Lung microvascular endothelial cell (primary cell): ENCODE results near the gene CA6. TPM values are rescaled to one million over a fixed set of nuclear protein-coding genes. Genes with fewer than 3 reads are reported as not detected.
A peak's percentile ranks its signal among the peaks of the same experiment; 100 is the strongest.
"Not testable (repeated sequence)": the region's sequence is repeated elsewhere in the genome, so short reads cannot be mapped to it uniquely, and the experiment has no call there.

Source experiments
- DNase-seq, 2 donors: peaks; one replicate each; pipeline versions ENCODE4 v3.0.0 to v3.0.0-alpha.2; 2010; ENCODE audit warnings: low read depth in 2 of 2
- total RNA-seq: library from RNA; depleted of rRNA; stranded (reverse); fragments of >200 nt; gene quantifications from 2 replicates; pipeline ENCODE4 v1.2.1, GENCODE V29; 2014

Gene CA6
- total RNA-seq, 1 donor from 2014 or later = not detected

- DNase-seq = peak; percentile 74 to 81
Measured at GRCh38 chr1:9004700-9005394, 59.2 kb downstream of the CA6 start.

DNA sequence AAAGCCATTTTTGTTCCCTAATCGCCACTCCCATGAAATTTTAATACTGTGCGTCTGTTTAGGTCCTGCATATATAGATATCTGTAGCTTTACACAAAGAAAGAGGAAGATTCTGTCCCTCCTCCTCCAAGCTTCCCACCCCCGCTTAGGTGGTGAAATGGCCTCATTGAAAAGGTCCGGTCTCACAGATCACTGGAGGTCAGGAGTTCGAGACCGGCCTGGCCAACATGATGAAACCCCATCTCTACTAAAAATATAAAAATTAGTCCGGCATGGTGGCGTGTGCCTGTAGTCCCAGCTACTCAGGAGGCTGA is 59.7 kb downstream of the CA6 start:
- DNase-seq = no peak

DNA sequence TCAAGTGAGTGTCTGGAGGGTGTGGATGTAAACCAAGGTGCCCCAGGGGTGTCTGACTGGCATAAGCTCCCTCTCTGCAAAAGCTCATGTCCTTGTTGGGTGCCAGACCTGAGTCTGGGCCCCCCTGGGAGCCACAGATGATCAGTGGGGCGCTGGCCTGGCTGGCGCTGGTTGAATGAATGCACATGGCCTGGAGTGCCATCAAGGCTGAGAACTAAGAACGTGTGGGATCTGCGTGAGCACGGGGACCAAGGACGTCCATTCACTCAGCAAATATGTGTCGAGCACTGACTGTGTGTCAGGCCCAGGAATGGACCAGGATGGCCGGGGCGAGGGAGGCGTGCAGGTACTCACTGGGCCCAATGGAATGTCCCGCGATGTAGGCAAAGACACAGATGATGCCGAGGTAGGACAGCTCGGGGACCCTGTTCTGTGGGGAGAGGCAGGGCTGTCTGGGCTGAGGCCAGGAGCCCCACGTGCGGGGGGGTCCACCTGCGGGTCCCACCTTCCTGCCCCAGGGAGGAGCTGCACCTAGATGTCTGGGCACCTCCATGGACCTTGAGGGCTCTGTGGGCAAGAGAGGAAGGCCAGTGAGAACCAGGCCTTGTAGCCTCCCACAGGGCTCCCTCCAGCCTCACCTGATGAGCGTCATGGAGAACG is 61.4 kb downstream of the CA6 start:
- DNase-seq = no peak

DNA sequence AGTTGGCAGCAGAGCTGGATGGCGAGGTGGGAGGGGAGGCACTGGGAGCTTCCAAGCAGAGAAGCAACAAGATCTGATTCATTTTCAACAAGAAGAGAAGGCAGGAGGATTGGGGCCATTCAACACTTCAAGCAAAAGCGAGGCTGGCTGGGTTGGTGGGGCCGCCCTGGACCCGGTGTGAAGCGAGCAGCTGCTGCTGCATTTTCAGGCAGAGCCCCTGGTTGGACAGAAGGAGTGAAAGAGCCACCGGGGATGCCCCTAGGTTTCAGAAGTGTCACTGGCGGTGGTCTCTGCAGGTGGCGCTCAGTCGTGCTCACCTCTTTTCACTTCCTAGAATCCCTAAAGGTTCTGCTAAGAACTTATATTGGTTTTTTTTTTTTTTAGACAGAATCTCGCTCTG is 62.6 kb downstream of the CA6 start:
- no peak for DNase-seq

- DNase-seq = peak; percentile 45 to 61
Measured at GRCh38 chr1:9009438-9010370, 64.0 kb downstream of the CA6 start.

DNA sequence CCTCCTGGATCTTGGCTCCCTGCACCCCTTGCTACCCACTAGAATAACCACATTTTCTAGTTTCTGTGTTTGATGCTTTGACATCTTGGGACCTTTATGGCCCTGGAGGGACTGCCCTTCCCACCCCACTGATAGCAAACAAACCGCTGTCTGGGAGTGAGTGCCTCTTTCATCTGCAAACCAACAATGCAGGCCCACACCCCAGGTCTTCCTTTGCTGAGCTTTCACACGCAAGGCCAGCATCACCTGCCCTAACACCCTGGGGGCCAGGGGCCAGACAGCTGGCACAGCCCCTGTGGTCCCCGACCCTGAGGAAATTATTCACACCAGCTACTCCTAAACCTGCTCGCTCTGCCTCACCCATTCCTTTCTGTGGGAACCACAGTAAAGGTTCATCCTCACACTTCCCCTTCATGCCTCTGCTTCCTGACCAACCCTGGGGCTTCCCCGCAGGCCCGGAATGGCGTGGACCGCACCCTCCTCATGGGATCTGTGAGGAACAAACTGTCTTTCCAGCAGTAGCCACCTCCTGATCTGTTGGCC is 65.2 kb downstream of the CA6 start:
- peak; percentile 29 to 87 for DNase-seq

DNA sequence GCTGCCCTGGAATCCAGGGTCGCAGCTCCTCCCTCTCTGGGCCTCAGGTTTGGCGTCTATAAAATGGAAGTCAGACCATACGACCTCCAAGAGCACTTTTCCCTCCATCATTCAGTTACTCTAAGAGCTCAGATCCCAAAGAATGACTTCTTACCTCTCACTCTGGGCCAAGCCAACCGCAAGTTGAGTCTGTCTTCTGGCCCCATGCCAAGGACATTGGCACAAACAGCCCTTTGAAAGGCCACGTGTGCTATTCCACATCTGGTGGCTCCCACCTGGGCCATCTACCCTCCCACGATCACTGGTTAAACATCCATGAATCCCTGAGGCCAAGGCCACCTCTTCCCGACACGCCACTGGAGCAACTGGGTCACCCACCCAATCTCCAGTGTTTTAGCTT is 68.2 kb downstream of the CA6 start:
- DNase-seq = no peak

DNA sequence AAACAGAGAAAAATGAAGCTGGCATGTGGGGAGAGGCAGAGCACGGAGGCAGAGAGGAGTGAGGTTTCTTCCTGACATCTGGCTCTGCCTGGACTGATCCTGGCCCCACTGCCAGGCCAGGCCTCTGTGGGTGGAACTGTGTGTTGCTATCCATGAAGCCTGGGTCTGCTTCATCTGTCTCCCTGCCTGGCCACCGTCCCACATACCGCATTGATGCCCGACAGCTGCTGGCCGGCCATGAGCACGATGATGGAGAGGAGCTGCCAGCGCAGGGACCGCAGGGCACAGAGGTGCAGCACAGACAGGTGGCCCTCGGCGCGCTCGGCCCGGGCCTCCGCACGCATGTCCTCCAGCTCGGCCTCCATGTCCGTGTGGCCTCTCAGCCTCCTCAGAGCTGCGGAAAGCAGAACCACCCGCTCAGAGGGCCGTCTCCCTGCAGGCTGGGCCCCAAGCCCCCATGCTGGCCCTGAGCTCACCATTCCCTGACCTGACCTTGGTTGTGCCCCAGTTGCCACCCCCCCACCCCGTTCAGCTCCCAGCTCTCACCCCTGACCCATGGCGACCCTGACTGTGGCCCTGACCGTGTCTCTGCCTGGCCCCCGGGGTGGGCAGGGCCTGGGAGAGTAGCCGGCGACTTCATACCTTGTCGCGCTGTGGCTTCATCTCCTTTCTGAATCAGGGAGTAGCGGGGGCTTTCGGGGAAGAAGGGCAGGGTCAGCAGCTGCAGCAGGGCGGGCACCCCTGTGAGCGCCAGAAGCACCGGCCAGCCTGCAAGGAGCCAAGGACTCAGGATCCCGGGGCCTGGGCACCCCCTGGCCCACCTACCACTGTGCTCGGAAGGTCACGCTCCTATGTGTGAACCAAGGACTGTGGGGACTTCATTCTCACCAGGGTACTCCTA is 69.1 kb downstream of the CA6 start:
- DNase-seq = no peak

DNA sequence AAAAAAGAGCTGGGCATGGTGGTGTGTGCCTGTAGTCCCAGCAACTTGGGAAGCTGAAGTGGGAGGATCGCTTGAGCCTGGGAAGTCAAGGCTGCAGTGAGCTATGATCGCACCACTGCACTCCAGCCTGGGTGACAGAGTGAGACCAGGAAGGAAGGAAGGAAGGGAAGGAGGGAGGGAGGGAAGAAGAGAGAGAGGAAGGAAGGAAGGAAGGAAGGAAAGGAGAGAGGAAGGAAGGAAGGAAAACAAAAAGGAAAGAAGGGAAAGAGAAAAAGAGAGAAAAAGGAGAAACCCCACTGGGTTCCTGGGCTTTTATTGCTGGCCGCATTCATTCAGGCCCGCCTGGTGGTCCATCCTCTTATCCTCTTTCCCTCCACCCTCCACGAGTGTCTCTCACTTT is 70.8 kb downstream of the CA6 start:
- no peak for DNase-seq

DNA sequence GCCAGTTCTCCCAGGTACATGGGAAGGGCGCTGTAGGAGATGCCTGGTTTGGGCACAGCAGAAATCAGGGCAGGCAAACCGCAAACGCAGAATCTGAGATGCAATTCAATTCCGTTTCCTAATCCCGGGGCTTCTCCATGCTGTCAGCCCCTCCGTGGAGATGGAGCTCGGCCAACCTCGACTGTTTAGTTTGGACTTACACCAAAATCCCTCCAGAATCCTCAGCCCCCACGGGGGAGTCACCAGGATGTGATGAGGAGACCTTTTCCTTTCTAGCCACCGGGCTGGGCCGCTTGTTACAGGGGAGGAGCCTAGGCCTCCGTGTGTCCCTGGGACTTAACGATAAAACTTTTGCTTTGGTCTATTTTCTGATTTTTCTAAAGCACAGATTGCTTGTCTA is 72.7 kb downstream of the CA6 start:
- peak; percentile 73 to 90 for DNase-seq

DNA sequence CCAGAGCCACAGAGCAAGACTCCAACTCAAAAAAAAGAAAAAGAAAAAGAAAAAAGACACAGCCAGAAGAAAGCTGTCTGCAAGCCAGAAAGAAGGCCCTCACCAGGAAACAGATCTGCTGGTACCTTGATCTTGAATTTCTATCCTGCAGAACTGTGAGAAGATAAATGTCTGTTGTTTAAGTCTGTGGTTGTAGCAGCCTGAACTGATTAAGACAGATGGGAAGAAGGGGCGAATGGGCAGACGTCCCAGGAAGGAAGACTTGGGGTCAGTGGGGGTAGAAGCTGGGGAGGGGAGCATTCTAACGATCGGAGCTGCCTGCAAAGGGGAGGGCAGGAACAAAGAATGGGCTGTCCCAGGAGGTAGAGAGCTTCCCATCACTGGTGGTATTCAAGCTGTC is 74.2 kb downstream of the CA6 start:
- DNase-seq = no peak

- no peak for DNase-seq
Measured at GRCh38 chr1:9020305-9020704, 74.6 kb downstream of the CA6 start.

GRCh38 chr1:9022026-9022738 is 76.5 kb downstream of the CA6 start:
- not testable (repeated sequence) for DNase-seq

GRCh38 chr1:9022773-9023172 is 77.1 kb downstream of the CA6 start:
- no peak for DNase-seq

Other genes with a start within 250 kb of the CA6 start
- 35.7 and 86.5 TPM in 2 replicates for gene RERE, start 128.2 kb upstream of the CA6 start, total RNA-seq
- 929 and 1,079 TPM in 2 replicates for gene ENO1, start 67.2 kb upstream of the CA6 start, total RNA-seq
- gene SLC2A7, start 80.6 kb downstream of the CA6 start, total RNA-seq = under 0.01 TPM in 1 of 2 replicates, not detected in the other
- under 0.01 and 0.20 TPM in 2 replicates for gene SLC2A5, start 123.8 kb downstream of the CA6 start, total RNA-seq
- gene GPR157, start 183.2 kb downstream of the CA6 start, total RNA-seq = 2.6 and 5.8 TPM in 2 replicates